Smooth muscle cell (in vitro differentiated cells): ENCODE data around the gene ZNF780A. TPM values are rescaled to one million over a fixed set of nuclear protein-coding genes. Genes with fewer than 3 reads are reported as not detected.

ENCODE experiments used
- DNase-seq: peaks from one replicate; lab custom pipeline; 2025; ENCODE audit not compliant: unreplicated experiment; lab: John Stamatoyannopoulos, UW
- H2AFZ ChIP-seq: fragments of 200-600 bp; sonication (generic); 2 replicates; pipeline ENCODE4 v1.6.0; 2016; ENCODE audit warnings: antibody characterized with exemption, low read depth, mild to moderate bottlenecking
- H3F3A ChIP-seq: fragments of 200-600 bp; sonication (generic); 2 replicates; pipeline ENCODE4 v1.6.0; 2017; ENCODE audit warnings: antibody characterized with exemption, low read depth
- H3K27ac ChIP-seq: fragments of 200-600 bp; sonication (generic); 2 replicates; pipeline ENCODE4 v1.5.1; 2016; ENCODE audit warnings: low read depth, mild to moderate bottlenecking
- H3K27me3 ChIP-seq: fragments of 200-600 bp; sonication (generic); 2 replicates; pipeline ENCODE4 v1.6.1; 2016; ENCODE audit warnings: low read depth, mild to moderate bottlenecking
- H3K36me3 ChIP-seq: fragments of 200-600 bp; sonication (generic); 2 replicates; pipeline ENCODE4 v1.5.1; 2016; ENCODE audit warnings: low read depth
- H3K4me1 ChIP-seq: fragments of 200-600 bp; sonication (generic); 2 replicates; pipeline ENCODE4 v1.5.1; 2016; ENCODE audit warnings: low read depth
- H3K4me2 ChIP-seq: fragments of 200-600 bp; sonication (generic); 2 replicates; pipeline ENCODE4 v1.6.0; 2016; ENCODE audit warnings: mild to moderate bottlenecking
- H3K4me3 ChIP-seq: fragments of 200-600 bp; sonication (generic); 2 replicates; pipeline ENCODE4 v1.5.1; 2016; ENCODE audit warnings: mild to moderate bottlenecking
- H3K79me2 ChIP-seq: fragments of 200-600 bp; sonication (generic); 2 replicates; pipeline ENCODE4 v1.6.0; 2016; ENCODE audit warnings: low read depth, mild to moderate bottlenecking
- H3K9ac ChIP-seq: fragments of 200-600 bp; sonication (generic); 2 replicates; pipeline ENCODE4 v1.6.0; 2016; ENCODE audit warnings: low read depth
- H3K9me3 ChIP-seq: fragments of 200-600 bp; sonication (generic); replicated peaks from 2 replicates; pipeline ENCODE4 v1.5.1; 2016; ENCODE audit warnings: low read depth
- H4K20me1 ChIP-seq: fragments of 200-600 bp; sonication (generic); 2 replicates; pipeline ENCODE4 v1.6.0; 2016; ENCODE audit warnings: low read depth
- CTCF ChIP-seq: fragments of 200-600 bp; sonication (generic); IDR thresholded peaks from 2 replicates; pipeline ENCODE4 v1.5.1; 2017; ENCODE audit warnings: borderline replicate concordance, mild to moderate bottlenecking, antibody characterized with exemption; ENCODE audit not compliant: insufficient read depth, poor library complexity, severe bottlenecking
- WGBS: methylation state at CpG from one replicate; pipeline ENCODE4 v1.1.7; 2016; ENCODE audit warnings: low lambda C conversion rate; 5-methylcytosine and 5-hydroxymethylcytosine counted together
- polyA plus RNA-seq: library from polyadenylated mRNA; unstranded; fragments of >200 nt; fragmentation: Nextera tagmentation; extraction: Ambion mirVana; gene quantifications from 2 replicates; pipeline ENCODE4 v1.2.1, GENCODE V29; 2016
- total RNA-seq: library from RNA; depleted of rRNA; stranded (reverse); fragments of >200 nt; gene quantifications from 2 replicates; pipeline ENCODE4 v1.2.3, GENCODE V29; 2014

Gene ZNF780A
- total RNA-seq (4.4 and 6.5 TPM in 2 replicates), polyA plus RNA-seq (5.2 and 6.0 TPM in 2 replicates)

- Histone ChIP-seq H3K4me3 (peak within 1 kb of the TSS; percentile 84), H3K79me2 (peaks cover 43% of the 10 kb centered on the region), H3K27ac (peak within 1 kb of the TSS; percentile 79), H3K27me3 (no peaks in the 10 kb centered on the region), H3F3A (no peaks in the 10 kb centered on the region), H3K9ac (peak within 1 kb of the TSS; percentile 90), H3K36me3 (no peaks in the 10 kb centered on the region), H3K4me2 (peak within 1 kb of the TSS; percentile 98), H3K4me1 (peaks cover 7% of the 10 kb centered on the region), H3K9me3 (no peaks in the 10 kb centered on the region), H4K20me1 (peaks cover 2% of the 10 kb centered on the region), H2AFZ (peak within 1 kb of the TSS; percentile 99)
- TF ChIP-seq CTCF: no peak
- peak; percentile 25 for DNase-seq
- 2% methylated on average over 46 of the region's 47 CpGs for WGBS
Measured at GRCh38 chr19:40090241-40091204, at the start of gene ZNF780A. ZNF780A (minus strand) TSS chr19:40090943; CDS start chr19:40084753, 6,190 bp downstream.

GRCh38 chr19:40139533-40140287, 49.0 kb upstream of the ZNF780A start:
- no peak overlapping the region for H3K9ac ChIP-seq
- DNase-seq: no peak
- no peaks in the 10 kb centered on the region for H3K79me2 ChIP-seq
- H3F3A ChIP-seq: no peaks in the 10 kb centered on the region
- H3K27me3 ChIP-seq: peaks cover 9% of the 10 kb centered on the region
- no peak overlapping the region for H2AFZ ChIP-seq
- H3K4me2 ChIP-seq: no peak overlapping the region
- H3K4me1 ChIP-seq: no peaks in the 10 kb centered on the region
- no peak overlapping the region for H3K27ac ChIP-seq
- H4K20me1 ChIP-seq: no peaks in the 10 kb centered on the region
- H3K4me3 ChIP-seq: no peak overlapping the region
- 35% methylated on average over 7 of the region's 7 CpGs for WGBS
- H3K9me3 ChIP-seq: no peaks in the 10 kb centered on the region
- peak; percentile 80 for TF ChIP-seq CTCF
- no peaks in the 10 kb centered on the region for H3K36me3 ChIP-seq

- Histone ChIP-seq H4K20me1 (no peaks in the 10 kb centered on the region), H3K27me3 (peaks cover 9% of the 10 kb centered on the region), H3K27ac (no peak overlapping the region), H3F3A (no peaks in the 10 kb centered on the region), H3K79me2 (no peaks in the 10 kb centered on the region), H2AFZ (no peak overlapping the region), H3K36me3 (no peaks in the 10 kb centered on the region), H3K4me3 (no peak overlapping the region), H3K4me1 (no peaks in the 10 kb centered on the region), H3K9ac (no peak overlapping the region), H3K4me2 (no peak overlapping the region), H3K9me3 (no peaks in the 10 kb centered on the region)
- no peak for TF ChIP-seq CTCF
- DNase-seq: no peak
- WGBS: 88% methylated on average over 5 of the region's 5 CpGs
Measured at GRCh38 chr19:40136818-40137217, 46.1 kb upstream of the ZNF780A start.
